ENCODE measurements around the gene CENPP.

GRCh38 chr9:92535940-92536850, 210.4 kb downstream of the CENPP start, which contains the start of gene ECM2:
- TF ChIP-seq CTCF (IDR thresholded peaks at IDR 0.05; ENCODE audit: low read length) (no peak), EZH2 (IDR thresholded peaks at IDR 0.05; ENCODE audit: borderline replicate concordance, low read length) (no peak)

Data from OCI-LY1 (cell line).